Stimulated activated naive CD8-positive, alpha-beta T cell treated with anti-CD3 and anti-CD28 coated beads, Interleukin-15, amount 100 ng/mL, for 72 hours (primary cell): ENCODE data around the gene RPL4.
"Not testable (repeated sequence)": the region's sequence is repeated elsewhere in the genome, so short reads cannot be mapped to it uniquely, and the experiment has no call there.

Source experiments
- ATAC-seq: fragments of 150-1000 bp; cut with Tn5 transposase; 2 replicates; pipeline ENCODE4 v1.10.0; 2021; ENCODE audit warnings: mild to moderate bottlenecking, moderate library complexity
- DNase-seq, 2 donors: peaks; one replicate each; pipeline ENCODE4 v3.0.0; 2021 to 2022
- H3K27ac Mint-ChIP-seq, 2 donors: one replicate each; pipeline ENCODE4 v1.8.0; 2022; ENCODE audit warnings: mild to moderate bottlenecking in 2 of 2, mixed read lengths in 2 of 2, moderate library complexity in 2 of 2
- H3K27me3 Mint-ChIP-seq: one replicate; pipeline ENCODE4 v1.8.0; 2022; ENCODE audit warnings: mixed read lengths
- H3K4me1 Mint-ChIP-seq: one replicate; pipeline ENCODE4 v1.8.0; 2022; ENCODE audit warnings: mild to moderate bottlenecking, mixed read lengths
- H3K4me3 Mint-ChIP-seq, 2 donors: one replicate each; pipeline ENCODE4 v1.8.0; 2022; ENCODE audit warnings: mild to moderate bottlenecking in 2 of 2, mixed read lengths in 2 of 2, moderate library complexity in 1 of 2
- H3K9me3 Mint-ChIP-seq, 2 donors: one replicate each; pipeline ENCODE4 v1.8.0; 2022; ENCODE audit warnings: mixed read lengths in 2 of 2

RPL4 gene

DNA sequence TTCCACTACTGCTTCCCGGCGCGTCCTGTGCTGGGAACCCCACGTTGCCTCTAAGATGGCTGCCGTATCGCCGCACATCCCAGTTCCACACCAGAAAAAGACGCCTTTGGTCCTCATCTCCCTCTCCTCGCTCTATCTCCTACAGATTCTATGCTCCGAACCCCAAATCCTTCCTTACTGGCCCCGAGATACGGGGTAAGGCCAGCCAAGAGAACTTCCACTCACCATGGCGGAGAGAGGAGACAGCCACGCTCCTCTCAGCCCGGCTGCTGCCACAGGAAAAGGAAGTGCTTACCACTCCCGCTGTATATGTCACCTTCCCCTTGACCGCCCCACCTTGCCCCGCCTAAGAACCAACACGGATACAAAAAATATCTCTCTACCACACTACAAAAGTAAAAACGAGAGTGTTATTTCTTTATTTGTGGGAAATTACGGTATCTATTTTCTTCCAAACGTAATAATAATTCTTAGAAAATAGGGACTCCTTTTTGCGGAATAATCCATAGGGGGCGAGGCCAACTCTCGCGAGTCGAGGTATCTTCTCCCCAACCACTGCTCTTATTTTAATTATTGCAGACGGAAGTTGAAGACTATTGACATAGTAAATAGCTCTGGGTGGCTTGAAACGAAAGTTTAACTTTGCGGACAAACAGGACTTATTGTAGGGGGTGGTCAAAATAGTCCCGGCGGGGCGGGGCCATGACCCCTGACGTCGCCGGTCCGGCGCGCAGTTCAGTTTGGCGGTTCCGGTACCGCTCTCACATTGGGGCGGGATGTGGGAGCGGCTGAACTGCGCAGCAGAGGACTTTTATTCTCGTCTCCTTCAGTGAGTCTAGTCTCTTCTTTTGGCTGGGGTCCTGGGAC, at the start of gene RPL4, which contains the start of gene ZWILCH:
TSS of gene RPL4 (minus strand) at position 293 of the 867 bp plus-strand sequence. CDS start at position 228, 65 bp downstream.
TSS of gene ZWILCH (plus strand) at position 764 of the 867 bp plus-strand sequence. CDS start at position 777, 13 bp downstream.
- ATAC-seq (peak; percentile 91), DNase-seq (peak; percentile 76 to 82)
- Mint-ChIP-seq H3K4me3 (peak within 1 kb of the TSS; percentile 92 to 96), H3K9me3 (no peaks in the 10 kb centered on the region), H3K27ac (peak within 1 kb of the TSS; percentile 99 to 100), H3K4me1 (peaks cover 60% of the 10 kb centered on the region), H3K27me3 (no peaks in the 10 kb centered on the region)

DNA sequence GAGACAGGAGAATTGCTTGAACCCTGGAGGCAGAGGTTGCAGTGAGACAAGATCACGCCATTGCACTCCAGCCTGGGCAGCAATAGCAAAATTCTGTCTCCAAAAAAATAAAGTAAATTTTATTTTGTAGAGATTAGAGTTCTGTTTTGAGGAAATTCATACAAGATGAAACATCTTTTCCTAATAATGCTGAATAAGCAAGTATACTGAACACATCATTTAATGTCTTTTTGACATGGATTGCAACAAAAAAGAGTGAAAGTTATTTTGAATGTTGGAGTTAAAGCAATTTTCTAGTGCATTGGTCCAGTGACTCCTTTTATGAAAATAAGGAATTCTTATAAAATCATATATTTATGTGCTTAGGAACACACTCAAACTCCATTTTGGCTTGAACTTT, 40.6 kb upstream of the RPL4 start:
- Mint-ChIP-seq H3K4me3 (no peak overlapping the region), H3K4me1 (no peaks in the 10 kb centered on the region), H3K27ac (no peak overlapping the region), H3K9me3 (no peaks in the 10 kb centered on the region), H3K27me3 (no peaks in the 10 kb centered on the region)
- DNase-seq, result no peak
- ATAC-seq, result no peak

DNA sequence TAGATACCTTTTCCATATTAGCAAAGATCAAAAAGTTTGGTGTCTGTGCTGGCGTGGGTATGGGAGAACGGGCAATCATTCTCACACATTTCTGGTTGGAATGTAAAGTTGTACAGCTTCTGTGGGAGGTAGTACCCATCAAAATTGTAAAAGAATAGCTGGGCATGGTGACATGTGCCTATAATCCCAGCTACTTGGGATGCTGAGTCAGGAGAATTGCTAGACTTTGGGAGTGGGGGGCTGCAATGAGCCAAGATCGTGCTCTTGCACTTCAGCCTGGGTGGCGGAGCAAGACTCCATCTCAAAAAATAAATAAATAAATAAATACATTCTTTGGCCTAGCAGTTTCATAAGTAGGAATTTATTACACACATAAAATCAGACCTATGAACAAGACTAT, 38.2 kb upstream of the RPL4 start:
- no peaks in the 10 kb centered on the region for H3K27me3 Mint-ChIP-seq
- DNase-seq (no peak), ATAC-seq (no peak)
- no peaks in the 10 kb centered on the region for H3K4me1 Mint-ChIP-seq
- H3K27ac Mint-ChIP-seq, result no peak overlapping the region
- no peaks in the 10 kb centered on the region for H3K9me3 Mint-ChIP-seq
- no peak overlapping the region for H3K4me3 Mint-ChIP-seq

DNA sequence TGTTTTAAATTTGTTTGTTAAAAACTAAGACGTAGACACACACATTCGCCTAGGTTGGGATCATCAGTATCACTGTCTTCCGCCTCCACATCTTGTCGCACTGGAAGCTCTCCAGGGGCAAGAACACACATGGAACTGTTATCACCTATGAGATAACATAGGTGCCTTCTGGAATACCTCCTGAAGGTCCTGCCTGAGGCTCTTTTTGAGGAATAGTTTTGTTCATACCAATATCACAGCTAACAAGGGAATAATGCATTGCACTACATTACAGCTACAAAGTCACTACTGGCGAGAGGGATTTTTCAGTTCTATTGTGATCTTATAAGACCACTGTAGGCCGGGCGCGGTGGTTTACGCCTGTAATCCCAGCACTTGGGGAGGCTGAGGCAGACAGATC, 30.4 kb upstream of the RPL4 start:
- no peak overlapping the region for H3K27ac Mint-ChIP-seq
- no peak for DNase-seq
- ATAC-seq, result no peak
- H3K27me3 Mint-ChIP-seq, result no peaks in the 10 kb centered on the region
- H3K9me3 Mint-ChIP-seq, result no peaks in the 10 kb centered on the region
- no peaks in the 10 kb centered on the region for H3K4me1 Mint-ChIP-seq
- H3K4me3 Mint-ChIP-seq, result no peak overlapping the region

DNA sequence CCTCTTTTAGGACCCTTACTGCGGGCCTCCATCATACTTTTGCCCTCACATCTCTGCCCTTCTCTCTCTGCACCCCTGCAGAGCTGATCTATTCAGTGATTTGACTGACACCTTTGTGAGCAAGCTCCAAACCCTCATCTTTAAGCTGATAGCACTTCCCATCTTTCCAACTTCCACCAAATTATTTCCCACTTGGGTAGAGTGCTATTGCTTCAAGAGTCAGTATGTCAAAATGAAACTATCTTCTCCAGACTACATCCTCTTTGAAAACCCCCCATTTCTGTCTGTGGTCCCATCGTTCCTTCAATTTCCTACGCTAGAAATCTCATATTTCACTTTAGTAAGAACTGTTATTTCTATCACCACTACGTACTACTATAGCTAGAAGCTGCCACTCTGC, 20.2 kb upstream of the RPL4 start:
- H3K27me3 Mint-ChIP-seq, result no peaks in the 10 kb centered on the region
- H3K9me3 Mint-ChIP-seq, result no peaks in the 10 kb centered on the region
- H3K4me3 Mint-ChIP-seq, result no peak overlapping the region
- DNase-seq, result no peak
- ATAC-seq, result no peak
- H3K27ac Mint-ChIP-seq, result no peak overlapping the region
- no peaks in the 10 kb centered on the region for H3K4me1 Mint-ChIP-seq

DNA sequence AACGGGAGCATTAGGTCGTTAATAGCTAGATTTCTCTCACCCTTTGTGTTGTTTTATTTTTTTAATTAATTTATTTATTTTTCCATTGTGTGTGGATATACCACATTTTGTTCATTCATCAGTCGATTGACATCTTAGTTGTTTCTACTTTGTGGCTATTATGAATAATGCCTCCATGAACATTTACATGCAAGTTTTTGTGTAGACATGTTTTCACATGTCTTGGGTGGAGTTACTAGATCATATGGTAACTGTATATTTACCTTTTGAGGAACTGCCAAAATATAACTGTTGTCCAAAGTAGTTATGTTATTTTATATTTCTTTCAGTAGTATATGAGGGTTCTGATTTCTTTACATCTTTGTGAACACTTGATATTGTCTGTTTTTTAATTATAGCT, 19.3 kb upstream of the RPL4 start:
- ATAC-seq (no peak), DNase-seq (no peak)
- Mint-ChIP-seq H3K27ac (no peak overlapping the region), H3K4me1 (no peaks in the 10 kb centered on the region), H3K27me3 (no peaks in the 10 kb centered on the region), H3K9me3 (no peaks in the 10 kb centered on the region), H3K4me3 (no peak overlapping the region)

DNA sequence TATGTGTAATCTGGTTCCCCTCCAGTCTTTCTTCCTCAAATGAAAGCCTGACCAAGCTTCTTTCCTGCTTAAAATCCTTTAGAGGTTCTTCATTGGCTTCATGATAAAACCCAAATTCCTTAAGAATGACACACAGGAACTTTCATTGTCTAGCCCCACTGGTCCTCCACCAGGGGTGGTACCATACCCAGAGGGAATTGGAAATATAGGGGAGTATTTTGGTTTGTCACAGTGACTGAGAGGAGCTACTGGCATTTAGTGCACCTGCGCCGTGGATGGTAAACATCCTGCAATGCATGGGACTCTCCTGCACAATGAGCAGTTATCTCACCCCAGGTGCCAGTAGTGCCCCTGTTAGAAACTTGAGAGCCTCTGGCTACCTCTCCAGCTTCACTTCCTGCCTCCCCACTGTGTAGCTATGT, 11.3 kb upstream of the RPL4 start:
- Mint-ChIP-seq H3K4me3 (no peak overlapping the region), H3K27me3 (no peaks in the 10 kb centered on the region), H3K27ac (peak overlapping the region in 1 of 2 donors; percentile 30), H3K9me3 (no peaks in the 10 kb centered on the region), H3K4me1 (no peaks in the 10 kb centered on the region)
- DNase-seq, result no peak
- no peak for ATAC-seq

DNA sequence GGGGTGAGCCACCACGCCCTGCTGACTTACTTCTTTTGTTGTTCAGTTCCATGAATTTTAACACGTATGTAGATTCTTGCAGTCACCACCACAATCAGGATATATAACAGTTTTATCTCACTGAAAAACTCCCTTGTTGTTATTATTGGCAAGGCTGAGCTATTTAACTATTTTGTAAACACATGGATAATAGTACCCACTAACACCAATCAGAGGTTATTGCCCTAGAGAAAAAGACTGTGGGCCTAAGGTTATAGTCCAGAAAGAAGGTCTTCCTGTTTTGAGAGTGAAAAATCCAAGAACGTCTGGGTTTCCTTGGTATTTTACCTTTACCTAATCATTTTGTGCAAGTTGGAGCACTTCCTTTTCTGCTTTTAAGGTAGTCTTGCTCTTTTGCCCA, 9.9 kb upstream of the RPL4 start:
- H3K27ac Mint-ChIP-seq, result no peak overlapping the region
- DNase-seq (no peak), ATAC-seq (no peak)
- H3K4me3 Mint-ChIP-seq, result no peak overlapping the region
- no peaks in the 10 kb centered on the region for H3K4me1 Mint-ChIP-seq
- no peaks in the 10 kb centered on the region for H3K9me3 Mint-ChIP-seq
- H3K27me3 Mint-ChIP-seq, result no peaks in the 10 kb centered on the region

DNA sequence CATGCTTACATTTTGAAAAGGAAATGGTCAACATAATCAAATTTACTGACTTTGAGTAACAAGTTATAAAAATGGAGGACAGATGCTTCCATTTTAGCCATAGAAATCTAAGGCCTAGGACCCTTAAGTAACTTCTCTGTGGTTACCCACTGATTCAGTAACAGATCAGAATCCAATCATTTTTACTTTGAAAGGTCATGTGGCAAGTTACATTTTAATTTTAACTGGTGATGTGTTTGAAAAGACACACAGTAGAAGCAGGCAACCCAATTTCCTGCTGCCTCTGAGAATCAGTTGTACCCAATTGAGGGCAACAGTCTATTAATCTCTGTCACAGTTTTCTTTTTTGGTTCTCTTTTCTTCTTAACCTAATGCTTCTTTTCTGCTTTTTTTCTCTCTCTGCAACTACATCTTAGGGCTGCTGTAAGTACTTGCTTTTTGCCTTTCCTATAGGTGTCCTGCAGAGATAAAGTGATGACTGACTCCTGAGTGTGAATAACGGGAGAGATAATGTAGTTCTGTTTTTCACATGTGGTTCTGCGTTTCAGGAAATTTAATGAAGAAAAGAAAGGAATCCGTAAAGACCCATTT, 3.7 kb upstream of the RPL4 start:
- ATAC-seq, result no peak
- Mint-ChIP-seq H3K4me3 (no peak overlapping the region), H3K9me3 (no peaks in the 10 kb centered on the region), H3K4me1 (peaks cover 32% of the 10 kb centered on the region), H3K27ac (no peak overlapping the region), H3K27me3 (no peaks in the 10 kb centered on the region)
- no peak for DNase-seq

DNA sequence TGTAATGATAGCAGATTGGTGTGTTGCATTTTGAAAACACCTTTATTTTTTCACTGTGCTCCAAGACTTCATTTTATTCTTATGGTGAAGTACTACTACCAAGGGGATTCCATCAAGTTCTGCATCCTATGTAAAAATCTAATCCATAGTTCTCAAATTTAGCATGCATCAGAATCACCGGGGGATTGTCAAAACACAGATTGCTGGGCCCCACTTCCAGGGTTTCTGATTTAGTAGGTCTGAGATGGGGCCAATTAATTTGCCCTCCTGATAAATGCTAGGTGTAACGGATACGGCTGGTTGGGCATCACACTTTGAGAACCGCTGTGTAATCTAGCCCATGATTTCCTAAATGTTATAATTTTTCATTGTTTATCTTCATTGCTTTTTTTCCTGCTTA, 1.2 kb upstream of the RPL4 start:
- H3K4me3 Mint-ChIP-seq, result peak overlapping the region; percentile 92 to 96
- no peaks in the 10 kb centered on the region for H3K27me3 Mint-ChIP-seq
- ATAC-seq (no peak), DNase-seq (no peak)
- H3K9me3 Mint-ChIP-seq, result no peaks in the 10 kb centered on the region
- peaks cover 51% of the 10 kb centered on the region for H3K4me1 Mint-ChIP-seq
- H3K27ac Mint-ChIP-seq, result peak overlapping the region; percentile 99 to 100

DNA sequence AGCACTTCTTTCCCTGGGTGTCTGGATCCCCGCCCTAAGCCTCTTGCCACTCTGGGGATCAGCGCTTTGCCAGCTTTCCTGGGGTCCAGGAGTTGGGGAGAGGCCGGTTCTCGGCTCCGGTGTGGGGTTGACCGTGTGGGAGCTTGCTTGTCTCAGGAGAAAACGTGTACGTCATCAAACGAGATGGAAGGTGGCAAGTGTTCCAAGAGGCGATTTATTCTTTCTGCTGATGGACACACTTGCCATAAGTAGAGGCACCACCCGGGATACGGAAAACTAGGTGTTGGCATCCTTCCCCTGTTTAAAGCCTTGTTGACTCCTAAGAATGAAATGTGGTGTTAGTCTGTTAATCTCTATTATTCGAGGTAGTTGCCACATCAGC, 766 bp upstream of the RPL4 start:
- Mint-ChIP-seq H3K4me1 (peaks cover 54% of the 10 kb centered on the region), H3K4me3 (peak overlapping the region; percentile 92 to 96), H3K9me3 (no peaks in the 10 kb centered on the region), H3K27ac (peak overlapping the region; percentile 99 to 100), H3K27me3 (no peaks in the 10 kb centered on the region)
- no peak for ATAC-seq
- no peak for DNase-seq

DNA sequence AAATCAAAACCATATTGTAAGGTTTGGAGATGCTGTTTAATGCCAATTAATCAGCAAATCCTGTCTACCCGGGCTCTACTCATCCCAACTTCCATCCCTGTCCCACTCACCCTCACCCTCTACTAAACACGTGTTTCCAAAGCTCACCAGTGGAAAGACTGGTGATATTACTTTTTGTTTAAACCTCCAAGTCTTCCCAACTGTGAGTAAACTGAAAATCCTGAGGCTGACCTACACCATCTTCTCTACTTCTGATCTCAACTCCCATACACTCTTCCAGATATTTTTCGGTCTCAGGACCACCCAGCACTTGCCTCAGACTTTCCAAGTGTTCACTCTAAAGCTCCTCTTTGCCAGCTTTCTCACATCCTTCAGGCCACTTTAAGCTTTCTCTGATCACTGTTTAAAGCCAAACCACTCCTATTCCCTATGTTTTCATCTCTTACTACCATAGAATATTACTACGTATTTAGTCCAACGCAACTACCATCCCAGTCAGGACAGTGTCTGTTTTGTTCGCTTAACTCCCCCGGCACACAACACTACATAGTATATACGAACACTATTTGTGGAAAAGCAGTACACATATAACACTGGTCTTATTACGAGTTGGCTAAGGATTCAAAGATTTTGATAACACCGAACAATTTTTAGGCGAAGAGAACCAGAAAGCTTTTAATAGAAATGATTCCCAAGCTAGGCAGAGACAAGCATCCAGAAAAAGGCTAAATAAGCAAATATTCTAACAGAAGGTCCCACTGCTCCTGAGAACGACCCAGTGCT, 684 bp downstream of the RPL4 start:
- DNase-seq, result no peak
- no peak for ATAC-seq
- Mint-ChIP-seq H3K27me3 (no peaks in the 10 kb centered on the region), H3K27ac (peak overlapping the region; percentile 99 to 100), H3K4me1 (peaks cover 68% of the 10 kb centered on the region), H3K9me3 (no peaks in the 10 kb centered on the region), H3K4me3 (peak overlapping the region; percentile 92 to 96)

DNA sequence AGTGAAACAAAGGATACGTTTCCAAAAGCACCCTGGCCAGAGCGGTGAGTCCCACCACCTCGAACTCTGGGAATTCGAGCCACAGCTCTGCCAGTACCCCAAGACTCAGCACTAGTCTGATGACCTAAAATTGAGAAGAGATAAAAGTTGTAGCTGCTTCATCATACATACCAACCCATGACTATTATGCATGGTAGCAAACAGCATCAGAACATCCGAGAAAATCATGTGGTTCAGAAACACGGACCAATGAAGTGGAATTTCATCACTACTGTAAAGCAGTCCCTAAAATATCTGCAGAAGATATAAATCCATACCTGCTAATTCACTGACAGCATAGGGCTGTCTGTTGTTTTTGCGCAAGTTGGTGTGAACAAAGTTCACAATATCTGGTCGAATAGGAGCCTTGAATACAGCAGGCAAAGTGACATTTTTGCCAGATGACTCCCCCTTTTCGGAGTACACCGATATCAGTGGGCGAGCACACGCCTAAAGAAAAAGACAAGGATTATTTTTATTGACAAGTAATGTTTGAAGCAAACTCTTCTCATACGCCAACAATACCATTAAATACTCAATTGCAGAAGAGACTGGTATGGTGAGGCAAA, 1.5 kb downstream of the RPL4 start:
- not testable (repeated sequence) for H3K27me3 Mint-ChIP-seq

DNA sequence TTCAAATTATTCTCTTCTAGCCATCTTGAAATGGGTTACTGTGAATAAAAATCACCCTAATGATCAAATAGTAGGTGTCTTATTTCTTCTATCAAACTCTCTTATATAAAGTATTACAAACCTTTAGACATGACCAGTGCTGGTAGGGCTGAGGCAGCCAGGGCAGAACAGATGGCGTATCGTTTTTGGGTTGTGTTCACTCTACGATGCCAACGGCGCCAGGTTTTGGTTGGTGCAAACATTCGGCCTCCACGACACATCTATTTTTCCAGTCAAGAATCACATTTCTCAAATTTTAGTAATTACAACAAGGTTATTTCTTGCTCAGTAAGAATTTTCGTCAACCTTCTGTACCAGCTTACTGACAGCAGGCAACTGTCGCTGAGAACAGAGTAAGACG, 2.2 kb downstream of the RPL4 start:
- Mint-ChIP-seq H3K27ac (peak overlapping the region in 1 of 2 donors; percentile 86), H3K4me1 (peaks cover 70% of the 10 kb centered on the region), H3K9me3 (no peaks in the 10 kb centered on the region), H3K27me3 (no peaks in the 10 kb centered on the region), H3K4me3 (peak overlapping the region; percentile 92 to 96)
- ATAC-seq (no peak), DNase-seq (no peak)

More for the DNA sequence above, 1.5 kb downstream of the RPL4 start:
- H3K27ac Mint-ChIP-seq, result peak overlapping the region; percentile 99 to 100
- not testable (repeated sequence) for ATAC-seq, DNase-seq, H3K9me3 Mint-ChIP-seq
- peaks cover 69% of the 10 kb centered on the region for H3K4me1 Mint-ChIP-seq
- peak overlapping the region; percentile 92 to 96 for H3K4me3 Mint-ChIP-seq

DNA sequence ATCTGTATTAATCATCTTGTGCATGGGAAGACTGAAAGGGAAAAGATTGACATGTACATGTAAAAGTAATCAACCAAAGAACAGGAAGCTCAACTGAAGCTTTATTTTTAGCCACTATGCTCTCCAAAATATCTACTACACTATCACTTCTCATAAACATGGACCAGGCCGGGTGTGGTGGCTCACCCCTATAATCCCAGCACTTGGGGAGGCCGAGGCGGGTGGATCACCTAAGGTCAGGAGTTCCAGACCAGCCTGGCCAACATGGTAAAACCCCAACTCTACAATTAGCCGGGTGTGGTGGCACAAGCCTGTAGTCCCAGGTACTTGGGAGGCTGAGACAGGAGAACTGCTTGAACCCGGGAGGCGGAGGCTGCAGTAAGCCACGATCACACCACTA, 4.3 kb downstream of the RPL4 start:
- H3K27me3 Mint-ChIP-seq, DNase-seq, H3K4me3 Mint-ChIP-seq, ATAC-seq, H3K9me3 Mint-ChIP-seq: not testable (repeated sequence)
- Mint-ChIP-seq H3K27ac (peak overlapping the region in 1 of 2 donors; percentile 87), H3K4me1 (peaks cover 66% of the 10 kb centered on the region)
